ENCODE results near the gene SPTBN5. TPM values are rescaled to one million over a fixed set of nuclear protein-coding genes. Genes with fewer than 3 reads are reported as not detected.

SPTBN5 gene
- total RNA-seq, 1 experiment from 2014 or later, result 0.96 TPM

GRCh38 chr15:41836073-41836472, 57.8 kb downstream of the SPTBN5 start:
- H3K9me2 ChIP-seq (ENCODE audit: insufficient read depth), result no peaks in the 10 kb centered on the region
- CTCF ChIA-PET, result interaction anchor here (1.3 kb wide), 1 partner anchor 62 kb away, joined by 3 read pairs; the partner anchor contains the start of gene MAPKBP1
- no peaks in the 10 kb centered on the region for H3K9me3 ChIP-seq (ENCODE audit: control insufficient read depth in 1 of 2, insufficient read depth in 1 of 2, low read depth in 1 of 2, low read length in 2 of 2)
- no peak for DNase-seq (ENCODE audit: low read depth, low spot score)
- peaks cover 9 to 12% of the 10 kb centered on the region in 2 experiments; a peak in 2 of 4 replicates for H3K4me1 ChIP-seq (ENCODE audit: control insufficient read depth in 1 of 2, insufficient read depth in 2 of 2, low read length in 2 of 2)
- ATAC-seq, result no peak
- BruUV-seq (replicated peaks), result no TSS peak
- no peaks in the 10 kb centered on the region for H4K20me1 ChIP-seq (ENCODE audit: insufficient read depth)
- H3K4me3 ChIP-seq (replicated peaks in 1 of 2; ENCODE audit: low read depth in 1 of 2, low read length in 2 of 2), result no peak overlapping the region
- H3K27me3 ChIP-seq (ENCODE audit: insufficient read depth, low read length), result no peaks in the 10 kb centered on the region
- intact Hi-C loops (cut with micrococcal nuclease), result no loop called here
- no peak overlapping the region for H3K4me2 ChIP-seq (ENCODE audit: low read length)
- no peaks in the 10 kb centered on the region for H3K36me3 ChIP-seq (ENCODE audit: control insufficient read depth in 1 of 2, insufficient read depth in 2 of 2, low read length in 2 of 2)
- RAD21 ChIA-PET (ENCODE audit: low non-redundant PET in 1 of 2, low total read pairs in 2 of 2, uncharacterized antibody in 2 of 2, unreplicated experiment in 2 of 2), result no interaction called here
- no peak for TF ChIP-seq POLR2A (IDR thresholded peaks at IDR 0.05; ENCODE audit: borderline replicate concordance, extremely low read depth, insufficient read depth, insufficient read length)
- no peak for TF ChIP-seq MAX (IDR thresholded peaks at IDR 0.05)
- no peak for TF ChIP-seq ZFX (IDR thresholded peaks at IDR 0.05)
- TF ChIP-seq EGR1 (IDR thresholded peaks at IDR 0.05; ENCODE audit: low read depth), result no peak
- no peak for TF ChIP-seq ELF1 (IDR thresholded peaks at IDR 0.05; ENCODE audit: borderline replicate concordance, low read depth)
- TF ChIP-seq YY1 (IDR thresholded peaks at IDR 0.05; ENCODE audit: extremely low read depth, insufficient replicate concordance, low read depth, low read length), result no peak
- TF ChIP-seq CEBPB (IDR thresholded peaks at IDR 0.05; ENCODE audit: low read depth), result no peak
- no peak for TF ChIP-seq EZH2phosphoT487 (IDR thresholded peaks at IDR 0.05; ENCODE audit: borderline replicate concordance)
- TF ChIP-seq CTCF (IDR thresholded peaks at IDR 0.05 in 2 of 3, conservative IDR thresholded peaks at IDR 0.05 in 1 of 3; ENCODE audit: borderline replicate concordance in 1 of 3, insufficient read depth in 1 of 3, low read depth in 2 of 3, low read length in 2 of 3), result no peak
- no peak for TF ChIP-seq EZH2 (IDR thresholded peaks at IDR 0.05)
- TF ChIP-seq RAD21 (IDR thresholded peaks at IDR 0.05; ENCODE audit: low read depth), result no peak
- no peak for TF ChIP-seq REST (IDR thresholded peaks at IDR 0.05; ENCODE audit: low read depth)
- TF ChIP-seq SRF (IDR thresholded peaks at IDR 0.05; ENCODE audit: low read depth), result no peak
- TF ChIP-seq ZBTB33 (IDR thresholded peaks at IDR 0.05; ENCODE audit: extremely low read depth, insufficient replicate concordance, low read length), result no peak
- no peak for TF ChIP-seq TCF7L2 (IDR thresholded peaks at IDR 0.05; ENCODE audit: borderline replicate concordance, extremely low read depth, insufficient read depth, insufficient read length)
- no peak for TF ChIP-seq ATF3 (IDR thresholded peaks at IDR 0.05)
- no peak for TF ChIP-seq SP1 (IDR thresholded peaks at IDR 0.05; ENCODE audit: low read depth)
- no peak for TF ChIP-seq JUND (IDR thresholded peaks at IDR 0.05)
- TF ChIP-seq POLR2AphosphoS5 (IDR thresholded peaks at IDR 0.05; ENCODE audit: low read depth, low read length), result no peak
- no peak for TF ChIP-seq CBX3 (IDR thresholded peaks at IDR 0.05; ENCODE audit: low read depth)
- no peak overlapping the region for H3K9ac ChIP-seq (ENCODE audit: low read length)
- POLR2A ChIA-PET, result no interaction called here
- H2AFZ ChIP-seq (ENCODE audit: low read depth, low read length, poor library complexity, severe bottlenecking), result no peak overlapping the region
- no peaks in the 10 kb centered on the region for H3K79me2 ChIP-seq (ENCODE audit: insufficient read depth, low read length)
- H3K27ac ChIP-seq (ENCODE audit: low read depth, low read length), result no peak overlapping the region

Measured in HCT116 (cell line).